BJ (cell line): ENCODE data around the gene COX10. TPM values are rescaled to one million over a fixed set of nuclear protein-coding genes. Genes with fewer than 3 reads are reported as not detected.

Source experiments
- CTCF ChIA-PET: fragments of 350-600 bp; formaldehyde crosslinking; extraction: SDS; loops from one replicate; lab custom pipeline; 2021; ENCODE audit warnings: antibody characterized with exemption, inconsistent platforms; lab: Yijun Ruan, JAX
- POLR2A ChIA-PET: fragments of 300-600 bp; sonication (Branson Sonifier 250); formaldehyde crosslinking; extraction: SDS; loops from one replicate; lab custom pipeline; 2021; ENCODE audit warnings: antibody characterized with exemption; lab: Charles Lee
- DNase-seq: peaks from one replicate; pipeline ENCODE4 v3.0.0-alpha.2; 2011; ENCODE audit warnings: low read depth
- H3K27me3 ChIP-seq: 2 replicates; pipeline ENCODE4 v1.6.0; 2011; ENCODE audit warnings: low read length; ENCODE audit not compliant: control insufficient read depth, insufficient read depth
- H3K36me3 ChIP-seq: 2 replicates; pipeline ENCODE4 v1.5.1; 2011; ENCODE audit warnings: low read length; ENCODE audit not compliant: control insufficient read depth, insufficient read depth
- H3K4me3 ChIP-seq: 2 replicates; pipeline ENCODE4 v1.5.1; 2011; ENCODE audit warnings: low read depth, mild to moderate bottlenecking, control low read depth, low read length
- polyA plus RNA-seq: library from polyadenylated mRNA; depleted of rRNA; stranded (reverse); fragments of >200 nt; gene quantifications from 2 replicates; pipeline ENCODE4 v1.2.3, GENCODE V29; 2011
- TF ChIP-seq, protein P1 (sequence below): IDR thresholded peaks from 2 replicates; pipeline ENCODE4 v1.5.1; 2011; ENCODE audit warnings: low read depth, mild to moderate bottlenecking, control low read depth, inconsistent platforms, low read length, moderate library complexity; ENCODE audit not compliant: insufficient read depth

Gene COX10
- polyA plus RNA-seq, 1 experiment: 11.9 TPM

DNA sequence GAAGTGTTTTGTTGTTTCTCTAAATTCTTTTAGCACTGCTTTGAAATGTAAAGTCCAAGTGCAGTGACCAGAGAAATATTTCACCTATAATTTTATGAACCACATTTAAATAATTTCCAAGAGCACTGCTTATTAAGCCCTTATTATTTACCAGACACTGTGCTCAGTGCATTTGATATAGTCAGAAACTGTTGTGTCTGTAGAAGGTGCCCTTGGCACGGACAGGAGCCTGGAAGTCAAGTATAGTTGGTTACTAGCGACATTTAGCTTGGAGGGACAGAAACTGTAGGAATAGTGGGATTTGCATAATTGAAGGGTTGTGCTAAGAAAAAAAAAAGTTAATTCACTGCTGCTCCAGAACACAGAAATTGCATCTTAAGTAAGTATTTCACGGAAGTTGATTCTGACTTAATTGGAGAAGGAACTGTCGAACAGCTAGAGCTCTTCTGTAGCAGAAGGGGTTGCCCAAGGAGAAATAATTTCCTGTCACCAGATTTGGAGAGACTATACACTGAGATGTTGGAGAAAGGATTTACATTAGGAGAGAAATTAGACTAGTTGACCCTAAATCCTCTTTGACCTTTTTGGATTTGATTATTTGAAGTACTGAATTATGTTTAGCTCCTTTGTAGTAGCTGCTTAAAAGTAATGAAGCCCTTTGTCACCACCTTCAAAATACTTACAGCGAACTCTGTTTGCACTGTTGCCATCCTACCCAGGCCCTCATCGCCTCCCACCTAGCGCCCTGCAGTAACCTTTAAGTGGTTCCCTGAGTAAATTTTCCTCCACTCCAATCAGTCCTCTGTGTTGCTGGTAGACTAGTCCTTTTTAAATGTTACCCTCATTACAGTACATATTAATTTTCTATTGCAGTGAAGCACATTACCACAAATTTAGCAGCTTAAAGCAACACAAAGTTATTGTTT lies 25.6 kb downstream of the COX10 start:
- POLR2A ChIA-PET: no interaction called here
- H3K27me3 ChIP-seq: no peaks in the 10 kb centered on the region
- no peak overlapping the region for H3K4me3 ChIP-seq
- no peaks in the 10 kb centered on the region; the same call in 1 of the 2 replicates for H3K36me3 ChIP-seq
- TF ChIP-seq, protein P1, sequence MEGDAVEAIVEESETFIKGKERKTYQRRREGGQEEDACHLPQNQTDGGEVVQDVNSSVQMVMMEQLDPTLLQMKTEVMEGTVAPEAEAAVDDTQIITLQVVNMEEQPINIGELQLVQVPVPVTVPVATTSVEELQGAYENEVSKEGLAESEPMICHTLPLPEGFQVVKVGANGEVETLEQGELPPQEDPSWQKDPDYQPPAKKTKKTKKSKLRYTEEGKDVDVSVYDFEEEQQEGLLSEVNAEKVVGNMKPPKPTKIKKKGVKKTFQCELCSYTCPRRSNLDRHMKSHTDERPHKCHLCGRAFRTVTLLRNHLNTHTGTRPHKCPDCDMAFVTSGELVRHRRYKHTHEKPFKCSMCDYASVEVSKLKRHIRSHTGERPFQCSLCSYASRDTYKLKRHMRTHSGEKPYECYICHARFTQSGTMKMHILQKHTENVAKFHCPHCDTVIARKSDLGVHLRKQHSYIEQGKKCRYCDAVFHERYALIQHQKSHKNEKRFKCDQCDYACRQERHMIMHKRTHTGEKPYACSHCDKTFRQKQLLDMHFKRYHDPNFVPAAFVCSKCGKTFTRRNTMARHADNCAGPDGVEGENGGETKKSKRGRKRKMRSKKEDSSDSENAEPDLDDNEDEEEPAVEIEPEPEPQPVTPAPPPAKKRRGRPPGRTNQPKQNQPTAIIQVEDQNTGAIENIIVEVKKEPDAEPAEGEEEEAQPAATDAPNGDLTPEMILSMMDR: no peak
- CTCF ChIA-PET: no interaction called here
- DNase-seq: no peak

DNA sequence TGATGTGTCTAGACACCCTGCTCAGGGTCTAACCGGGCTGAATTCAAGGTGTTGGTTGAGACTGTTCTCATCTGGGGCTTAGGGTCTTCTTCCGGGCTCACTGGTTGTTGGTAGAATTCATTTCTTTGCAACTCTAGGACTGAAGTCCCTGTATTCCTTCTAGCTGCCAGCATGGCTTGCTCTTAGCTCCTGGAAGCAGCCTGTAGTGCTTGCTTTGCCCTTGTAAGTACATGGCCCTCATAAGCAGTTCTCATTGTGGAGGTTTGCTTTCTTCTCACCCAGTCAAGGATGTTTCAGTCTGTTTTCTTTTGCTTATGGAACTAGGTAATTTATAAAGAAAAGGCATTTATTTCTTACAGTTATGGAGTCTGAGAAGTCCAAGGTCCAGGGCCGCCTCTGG lies 26.3 kb downstream of the COX10 start:
- CTCF ChIA-PET: no interaction called here
- POLR2A ChIA-PET: no interaction called here
- TF ChIP-seq, protein P1: no peak

DNA sequence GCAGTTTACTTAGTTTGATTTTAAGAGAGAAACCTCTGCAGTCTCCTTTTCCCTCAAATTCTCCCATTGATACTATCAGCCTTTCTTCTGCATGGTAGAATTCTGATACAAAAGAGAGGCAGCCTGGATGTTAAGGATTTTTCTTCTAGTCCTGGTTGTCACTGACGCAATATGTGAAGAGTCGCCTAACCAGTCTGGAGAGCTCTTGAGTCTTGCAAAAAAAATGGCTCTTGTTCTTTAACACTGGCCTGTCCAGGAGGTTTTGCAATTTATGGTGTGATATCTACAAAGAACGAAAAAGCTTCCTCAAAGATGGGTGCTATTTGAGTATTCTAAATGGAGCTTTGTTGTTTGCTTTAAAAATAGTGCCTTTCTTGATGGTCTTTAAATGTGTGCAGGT lies 28.9 kb downstream of the COX10 start:
- CTCF ChIA-PET: interaction anchor here (1.3 kb wide), 1 partner anchor 15 kb away, joined by 3 read pairs; no protein-coding TSS in a partner anchor
- H3K36me3 ChIP-seq: no peaks in the 10 kb centered on the region; the same call in 1 of the 2 replicates
- no peaks in the 10 kb centered on the region for H3K27me3 ChIP-seq
- no peak for DNase-seq
- POLR2A ChIA-PET: no interaction called here
- TF ChIP-seq, protein P1: no peak
- no peak overlapping the region for H3K4me3 ChIP-seq

More for the DNA sequence above, 26.3 kb downstream of the COX10 start:
- H3K36me3 ChIP-seq: no peaks in the 10 kb centered on the region; the same call in 1 of the 2 replicates
- H3K27me3 ChIP-seq: no peaks in the 10 kb centered on the region
- DNase-seq: no peak
- no peak overlapping the region for H3K4me3 ChIP-seq

GRCh38 chr17:14101976-14102375 lies 32.7 kb downstream of the COX10 start:
- Histone ChIP-seq H3K36me3 (peaks cover 2% of the 10 kb centered on the region; the same call in 1 of the 2 replicates), H3K4me3 (no peak overlapping the region), H3K27me3 (no peaks in the 10 kb centered on the region)
- DNase-seq: no peak
- ChIA-PET POLR2A (no interaction called here), CTCF (no interaction called here)
- TF ChIP-seq, protein P1: no peak

DNA sequence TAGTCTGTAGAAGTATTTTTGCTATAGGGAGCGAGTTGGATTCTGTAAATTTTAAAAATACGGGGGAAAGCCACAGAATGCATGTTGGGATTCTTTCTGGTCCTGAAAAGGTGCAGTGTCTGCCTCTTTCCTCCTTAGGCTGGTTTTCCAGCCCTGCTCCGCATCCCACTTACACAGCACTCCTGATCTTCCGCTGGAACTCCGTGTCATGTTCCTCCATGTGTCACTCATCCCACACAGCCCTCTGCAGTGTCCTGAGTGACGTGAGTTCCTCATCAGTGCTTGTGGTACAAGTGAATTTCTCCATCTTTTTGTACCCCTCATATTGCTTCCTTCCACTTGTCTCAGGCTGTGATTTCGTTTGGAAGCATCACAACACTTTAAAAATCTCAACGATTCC lies 34.5 kb downstream of the COX10 start:
- Histone ChIP-seq H3K27me3 (no peaks in the 10 kb centered on the region), H3K36me3 (peaks cover 2% of the 10 kb centered on the region; the same call in 1 of the 2 replicates), H3K4me3 (no peak overlapping the region)
- no peak for DNase-seq
- TF ChIP-seq, protein P1: no peak
- CTCF ChIA-PET: interaction anchor here (0.6 kb wide), 1 partner anchor 108 kb away, joined by 3 read pairs; no protein-coding TSS in a partner anchor
- POLR2A ChIA-PET: no interaction called here
